GM23338 (cell line): Measurements from ENCODE around the gene CLCN4.

ENCODE experiments used
- CREB1 ChIP-seq: fragments of 250-450 bp; sonication (Bioruptor Pico); IDR thresholded peaks from 2 replicates; pipeline ENCODE4 v1.5.0; 2020; ENCODE audit warnings: low read depth, mild to moderate bottlenecking, moderate library complexity
- ZNF331 ChIP-seq: fragments of 250-450 bp; sonication (Bioruptor Pico); IDR thresholded peaks from 2 replicates; pipeline ENCODE4 v1.5.0; 2020; ENCODE audit warnings: low read depth, mild to moderate bottlenecking, moderate library complexity
- TF ChIP-seq, protein P1 (sequence below), 2 experiments: fragments of 200-600 bp in 1 of 2; sonication (generic) in 1 of 2; conservative IDR thresholded peaks; 2 replicates each; pipeline versions ENCODE4 v1.5.1 to v1.6.1; 2016 to 2017; ENCODE audit warnings: antibody characterized with exemption in 2 of 2, low read depth in 2 of 2, mild to moderate bottlenecking in 2 of 2, moderate library complexity in 1 of 2

- TF ChIP-seq, protein P1, sequence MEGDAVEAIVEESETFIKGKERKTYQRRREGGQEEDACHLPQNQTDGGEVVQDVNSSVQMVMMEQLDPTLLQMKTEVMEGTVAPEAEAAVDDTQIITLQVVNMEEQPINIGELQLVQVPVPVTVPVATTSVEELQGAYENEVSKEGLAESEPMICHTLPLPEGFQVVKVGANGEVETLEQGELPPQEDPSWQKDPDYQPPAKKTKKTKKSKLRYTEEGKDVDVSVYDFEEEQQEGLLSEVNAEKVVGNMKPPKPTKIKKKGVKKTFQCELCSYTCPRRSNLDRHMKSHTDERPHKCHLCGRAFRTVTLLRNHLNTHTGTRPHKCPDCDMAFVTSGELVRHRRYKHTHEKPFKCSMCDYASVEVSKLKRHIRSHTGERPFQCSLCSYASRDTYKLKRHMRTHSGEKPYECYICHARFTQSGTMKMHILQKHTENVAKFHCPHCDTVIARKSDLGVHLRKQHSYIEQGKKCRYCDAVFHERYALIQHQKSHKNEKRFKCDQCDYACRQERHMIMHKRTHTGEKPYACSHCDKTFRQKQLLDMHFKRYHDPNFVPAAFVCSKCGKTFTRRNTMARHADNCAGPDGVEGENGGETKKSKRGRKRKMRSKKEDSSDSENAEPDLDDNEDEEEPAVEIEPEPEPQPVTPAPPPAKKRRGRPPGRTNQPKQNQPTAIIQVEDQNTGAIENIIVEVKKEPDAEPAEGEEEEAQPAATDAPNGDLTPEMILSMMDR (conservative IDR thresholded peaks at IDR 0.05; ENCODE audit: low read depth in 2 of 2) = no peak
- TF ChIP-seq CREB1 (CRISPR knock-in tag) (no peak), ZNF331 (CRISPR knock-in tag) (no peak)
These were observed 8.1 kb downstream of the CLCN4 start for GRCh38 chrX:10164879-10165278.
